Measurements from ENCODE around the gene ANKLE1.

The ANKLE1 gene

GRCh38 chr19:17260842-17261325, 20.8 kb upstream of the ANKLE1 start (continued):
- no peak for TF ChIP-seq ZNF701 (tag by site-specific recombination; IDR thresholded peaks at IDR 0.05)
- peak; percentile 94; the same call in 1 of the 2 replicates for TF ChIP-seq ZNF2 (tag by site-specific recombination; IDR thresholded peaks at IDR 0.05)
- TF ChIP-seq GLIS1 (tag by site-specific recombination; IDR thresholded peaks at IDR 0.05): peak; percentile 68
- TF ChIP-seq PRDM4 (tag by site-specific recombination; IDR thresholded peaks at IDR 0.05): no peak
- no peak for TF ChIP-seq ZNF555 (tag by site-specific recombination; conservative IDR thresholded peaks at IDR 0.05)
- peak; percentile 54; the same call in 1 of the 2 replicates for TF ChIP-seq PATZ1 (tag by site-specific recombination; IDR thresholded peaks at IDR 0.05)
- no peak for TF ChIP-seq GFI1B (tag by site-specific recombination; IDR thresholded peaks at IDR 0.05)
- no peak for TF ChIP-seq ZNF350 (tag by site-specific recombination; IDR thresholded peaks at IDR 0.05)
- no peak for TF ChIP-seq AEBP2 (tag by site-specific recombination; IDR thresholded peaks at IDR 0.05; ENCODE audit: borderline replicate concordance)
- no peak for TF ChIP-seq ZNF155 (tag by site-specific recombination; IDR thresholded peaks at IDR 0.05)
- TF ChIP-seq SALL2 (tag by site-specific recombination; IDR thresholded peaks at IDR 0.05; ENCODE audit: borderline replicate concordance): no peak
- no peak for TF ChIP-seq SCRT2 (tag by site-specific recombination; IDR thresholded peaks at IDR 0.05)
- peak; percentile 16; the same call in 1 of the 2 replicates for TF ChIP-seq ZNF610 (tag by site-specific recombination; IDR thresholded peaks at IDR 0.05; ENCODE audit: borderline replicate concordance)
- TF ChIP-seq ZNF133 (tag by site-specific recombination; IDR thresholded peaks at IDR 0.05): peak; percentile 48; the same call in 1 of the 2 replicates
- no peak for TF ChIP-seq ZNF174 (tag by site-specific recombination; IDR thresholded peaks at IDR 0.05)
- TF ChIP-seq ZEB2 (tag by site-specific recombination; IDR thresholded peaks at IDR 0.05): peak; percentile 69
- no peak for TF ChIP-seq ZNF513 (tag by site-specific recombination; IDR thresholded peaks at IDR 0.05)
- TF ChIP-seq KLF17 (tag by site-specific recombination; IDR thresholded peaks at IDR 0.05): no peak
- no peak for TF ChIP-seq ZNF544 (tag by site-specific recombination; IDR thresholded peaks at IDR 0.05)
- TF ChIP-seq ZSCAN5A (tag by site-specific recombination; IDR thresholded peaks at IDR 0.05): 0 out of 2 replicates have a peak, but pooled peaks have one; percentile 10
- TF ChIP-seq MZF1 (tag by site-specific recombination; IDR thresholded peaks at IDR 0.05; ENCODE audit: borderline replicate concordance): no peak
- peak; percentile 26; the same call in 1 of the 2 replicates for TF ChIP-seq ZXDB (tag by site-specific recombination; IDR thresholded peaks at IDR 0.05)
- TF ChIP-seq ZNF391 (tag by site-specific recombination; IDR thresholded peaks at IDR 0.05; ENCODE audit: borderline replicate concordance, low read depth): no peak
- peak; percentile 36; the same call in 1 of the 2 replicates for TF ChIP-seq EGR2 (tag by site-specific recombination; IDR thresholded peaks at IDR 0.05; ENCODE audit: low read depth)
- no peak for TF ChIP-seq ZNF830 (tag by site-specific recombination; IDR thresholded peaks at IDR 0.05; ENCODE audit: low read depth)
- no peak for TF ChIP-seq PBX3 (CRISPR knock-in tag; IDR thresholded peaks at IDR 0.05)
- no peak; the same call in 1 of the 2 replicates for TF ChIP-seq GLIS2 (tag by site-specific recombination; IDR thresholded peaks at IDR 0.05)
- TF ChIP-seq ZNF670 (tag by site-specific recombination; IDR thresholded peaks at IDR 0.05; ENCODE audit: low read depth): no peak
- TF ChIP-seq ZNF10 (tag by site-specific recombination; IDR thresholded peaks at IDR 0.05): no peak
- TF ChIP-seq ZNF654 (tag by site-specific recombination; IDR thresholded peaks at IDR 0.05; ENCODE audit: low read depth): peak; percentile 48

Data from HEK293 (cell line).